D721Med (cell line): ENCODE results near the gene STMP1.
"Not testable (repeated sequence)": the region's sequence is repeated elsewhere in the genome, so short reads cannot be mapped to it uniquely, and the experiment has no call there.

Source experiments
- DNase-seq: peaks from one replicate; pipeline ENCODE4 v3.0.0; 2011; ENCODE audit warnings: low spot score; ENCODE audit not compliant: insufficient read length
- FAIRE-seq: peaks from 2 replicates; lab custom pipeline; 2011; peaks lifted over from hg19 to GRCh38; lab: Jason Lieb, UNC
- TF ChIP-seq, protein P1 (sequence below): IDR thresholded peaks from 2 replicates; pipeline ENCODE4 v1.5.1; 2012; ENCODE audit warnings: mild to moderate bottlenecking, control low read depth; ENCODE audit not compliant: insufficient read depth; ENCODE audit errors: missing control alignments

Gene STMP1

DNA sequence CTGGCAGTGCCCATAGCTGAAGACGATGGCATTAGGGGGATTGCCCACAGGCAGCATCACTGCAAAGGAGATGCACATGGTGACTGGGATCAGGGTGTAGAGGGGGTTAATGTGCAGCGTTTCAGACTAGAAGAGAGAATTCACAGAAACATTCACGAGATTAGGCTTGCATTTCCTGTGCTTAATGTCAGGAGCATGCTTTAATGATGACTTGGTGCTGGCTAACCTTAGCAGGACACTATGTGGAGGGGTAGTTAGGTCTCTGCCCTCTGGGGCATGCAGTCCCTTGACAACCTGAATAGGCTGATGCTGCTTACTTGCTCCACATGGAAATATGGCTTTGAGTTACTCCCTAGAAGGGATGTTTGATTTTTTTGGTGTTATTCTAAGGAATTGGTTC, 21.8 kb downstream of the STMP1 start:
- TF ChIP-seq, protein P1, sequence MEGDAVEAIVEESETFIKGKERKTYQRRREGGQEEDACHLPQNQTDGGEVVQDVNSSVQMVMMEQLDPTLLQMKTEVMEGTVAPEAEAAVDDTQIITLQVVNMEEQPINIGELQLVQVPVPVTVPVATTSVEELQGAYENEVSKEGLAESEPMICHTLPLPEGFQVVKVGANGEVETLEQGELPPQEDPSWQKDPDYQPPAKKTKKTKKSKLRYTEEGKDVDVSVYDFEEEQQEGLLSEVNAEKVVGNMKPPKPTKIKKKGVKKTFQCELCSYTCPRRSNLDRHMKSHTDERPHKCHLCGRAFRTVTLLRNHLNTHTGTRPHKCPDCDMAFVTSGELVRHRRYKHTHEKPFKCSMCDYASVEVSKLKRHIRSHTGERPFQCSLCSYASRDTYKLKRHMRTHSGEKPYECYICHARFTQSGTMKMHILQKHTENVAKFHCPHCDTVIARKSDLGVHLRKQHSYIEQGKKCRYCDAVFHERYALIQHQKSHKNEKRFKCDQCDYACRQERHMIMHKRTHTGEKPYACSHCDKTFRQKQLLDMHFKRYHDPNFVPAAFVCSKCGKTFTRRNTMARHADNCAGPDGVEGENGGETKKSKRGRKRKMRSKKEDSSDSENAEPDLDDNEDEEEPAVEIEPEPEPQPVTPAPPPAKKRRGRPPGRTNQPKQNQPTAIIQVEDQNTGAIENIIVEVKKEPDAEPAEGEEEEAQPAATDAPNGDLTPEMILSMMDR = no peak
- DNase-seq (no peak), FAIRE-seq (no peak)

GRCh38 chr7:135684699-135685098, 22.4 kb downstream of the STMP1 start:
- TF ChIP-seq, protein P1 = no peak
- DNase-seq (no peak), FAIRE-seq (no peak)

DNA sequence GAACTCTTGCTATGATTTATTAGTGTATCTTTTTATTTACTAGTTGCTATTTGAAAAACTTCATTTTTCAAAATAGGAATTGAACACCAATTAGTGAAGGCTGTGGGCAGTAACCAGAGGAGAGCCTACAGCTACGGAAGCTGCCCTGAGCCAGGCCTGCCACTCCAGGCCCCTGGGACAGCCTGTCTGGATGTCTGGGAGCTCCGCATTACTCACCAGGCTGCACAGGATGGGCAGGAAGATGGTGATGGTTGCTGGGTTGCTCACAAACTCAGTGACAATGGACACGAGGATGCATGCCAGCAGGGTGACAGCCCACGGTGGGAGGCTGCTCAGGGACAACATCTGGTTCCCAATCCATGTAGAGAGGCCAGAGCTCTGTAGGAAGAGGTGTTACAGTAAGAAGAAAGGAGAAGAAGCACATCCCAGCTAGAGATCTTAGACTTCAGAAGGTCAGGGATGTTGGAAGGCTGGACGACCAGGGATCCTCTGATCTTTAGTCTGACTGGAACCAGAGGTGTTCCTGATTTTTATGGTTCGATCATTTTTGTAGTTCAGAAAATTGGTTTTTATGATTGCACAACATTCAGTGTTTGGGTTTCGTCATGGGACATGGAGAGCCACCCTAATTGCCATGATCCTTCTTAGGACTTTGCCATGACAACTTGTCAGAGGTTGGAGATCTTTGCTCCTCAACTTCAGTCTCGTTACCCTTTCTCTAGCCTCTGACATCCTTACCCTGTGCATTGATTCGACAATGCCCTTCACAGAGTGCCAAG, 23.2 kb downstream of the STMP1 start:
- FAIRE-seq = no peak
- TF ChIP-seq, protein P1 = no peak
- no peak for DNase-seq

GRCh38 chr7:135687466-135687865, 25.2 kb downstream of the STMP1 start:
- TF ChIP-seq, protein P1 = no peak
- FAIRE-seq (no peak), DNase-seq (no peak)

DNA sequence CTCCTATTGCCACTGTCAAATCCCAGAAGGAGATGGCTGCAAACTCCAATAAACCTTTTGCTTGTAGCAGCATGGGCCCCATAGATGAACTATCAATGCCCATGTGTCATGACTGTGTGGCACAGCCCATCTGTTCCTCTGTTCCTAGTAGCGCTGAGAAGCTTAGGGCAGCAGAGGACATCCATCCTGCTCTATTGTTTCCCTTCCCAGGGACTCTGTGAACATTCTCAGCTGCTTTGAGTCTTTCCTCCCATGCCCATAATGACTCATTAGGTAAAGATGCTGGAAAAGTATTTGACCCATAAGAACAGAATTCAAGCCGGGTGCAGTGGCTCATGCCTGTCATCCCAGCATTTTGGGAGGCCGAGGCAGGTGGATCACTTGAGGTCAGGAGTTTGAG, 28.3 kb downstream of the STMP1 start:
- DNase-seq (no peak), FAIRE-seq (no peak)
- TF ChIP-seq, protein P1 = no peak

DNA sequence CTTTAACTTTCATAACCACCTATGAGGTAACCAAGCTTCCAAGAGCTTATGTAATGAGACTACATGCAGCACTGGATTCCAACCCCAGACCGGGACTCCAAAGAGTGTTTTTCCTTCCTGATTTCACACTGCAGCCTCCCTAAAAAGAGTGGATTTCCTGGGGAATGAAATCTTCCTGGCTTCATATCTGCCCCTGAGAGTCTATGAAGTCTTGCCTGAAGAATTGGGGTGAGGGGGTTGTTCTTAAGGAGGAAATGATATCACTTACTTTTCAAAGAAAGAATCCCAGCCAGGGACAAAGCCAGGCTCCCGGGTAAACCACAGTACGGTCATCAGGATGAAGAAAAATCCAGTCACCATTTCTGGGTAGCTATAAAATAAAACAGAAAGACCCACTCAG, 29.7 kb downstream of the STMP1 start:
- DNase-seq (no peak), FAIRE-seq (no peak)
- TF ChIP-seq, protein P1 = no peak

- not testable (repeated sequence) for FAIRE-seq, DNase-seq
Measured at GRCh38 chr7:135692606-135693005, 30.3 kb downstream of the STMP1 start.
